ENCODE results near the gene SHB.

DNA sequence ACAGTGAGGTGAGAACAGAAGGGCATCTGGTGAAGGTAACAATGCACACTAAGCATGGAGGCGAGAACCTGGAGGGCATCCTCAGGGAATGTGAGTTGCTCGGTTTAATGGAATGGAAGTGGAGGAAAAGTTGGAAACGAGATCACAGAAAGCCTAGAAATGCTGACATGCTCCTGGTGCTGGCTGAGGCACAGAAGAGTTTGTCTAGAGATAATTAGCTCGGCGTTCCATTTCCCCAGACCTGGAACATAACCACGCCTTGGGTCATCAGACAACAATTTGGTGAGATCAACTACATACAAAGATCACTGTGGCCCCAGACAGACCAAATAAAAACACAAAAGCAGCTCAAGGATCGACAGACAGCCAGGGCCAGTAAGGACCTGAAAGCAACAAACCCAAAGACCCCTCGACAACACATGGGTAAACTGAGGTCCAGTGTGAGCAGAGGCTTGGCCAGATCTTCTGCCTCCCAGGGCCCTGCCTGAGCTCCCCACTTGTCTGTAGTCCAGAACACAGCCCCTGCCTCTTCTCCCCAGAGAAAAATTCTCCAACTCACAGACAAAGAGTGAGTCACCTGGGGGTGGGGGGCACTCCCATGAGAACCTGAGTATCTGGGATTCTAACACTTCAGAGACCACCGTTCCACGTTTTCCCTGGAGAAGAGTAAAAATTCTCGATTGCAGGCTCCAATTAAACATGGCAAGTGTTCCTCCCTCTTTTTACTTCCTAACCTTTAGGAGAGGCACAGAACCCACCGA, 52.5 kb downstream of the SHB start:
- TF ChIP-seq, protein P1, sequence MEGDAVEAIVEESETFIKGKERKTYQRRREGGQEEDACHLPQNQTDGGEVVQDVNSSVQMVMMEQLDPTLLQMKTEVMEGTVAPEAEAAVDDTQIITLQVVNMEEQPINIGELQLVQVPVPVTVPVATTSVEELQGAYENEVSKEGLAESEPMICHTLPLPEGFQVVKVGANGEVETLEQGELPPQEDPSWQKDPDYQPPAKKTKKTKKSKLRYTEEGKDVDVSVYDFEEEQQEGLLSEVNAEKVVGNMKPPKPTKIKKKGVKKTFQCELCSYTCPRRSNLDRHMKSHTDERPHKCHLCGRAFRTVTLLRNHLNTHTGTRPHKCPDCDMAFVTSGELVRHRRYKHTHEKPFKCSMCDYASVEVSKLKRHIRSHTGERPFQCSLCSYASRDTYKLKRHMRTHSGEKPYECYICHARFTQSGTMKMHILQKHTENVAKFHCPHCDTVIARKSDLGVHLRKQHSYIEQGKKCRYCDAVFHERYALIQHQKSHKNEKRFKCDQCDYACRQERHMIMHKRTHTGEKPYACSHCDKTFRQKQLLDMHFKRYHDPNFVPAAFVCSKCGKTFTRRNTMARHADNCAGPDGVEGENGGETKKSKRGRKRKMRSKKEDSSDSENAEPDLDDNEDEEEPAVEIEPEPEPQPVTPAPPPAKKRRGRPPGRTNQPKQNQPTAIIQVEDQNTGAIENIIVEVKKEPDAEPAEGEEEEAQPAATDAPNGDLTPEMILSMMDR (IDR thresholded peaks at IDR 0.05) = no peak
- TF ChIP-seq POLR2A (IDR thresholded peaks at IDR 0.05) = no peak

Measured in thyroid gland (tissue), 4 donors.